Stimulated activated memory B cell treated with anti-CD40 and anti-IgM and Interleukin-4, amounts not matched to agents 10 μg/mL and 1 μg/mL and 100 μg/mL, for 72 hours (primary cell): ENCODE results near the gene ELL2.

Source experiments
- ATAC-seq: fragments of 150-1000 bp; cut with Tn5 transposase; 2 replicates; pipeline ENCODE4 v1.10.0; 2021
- H3K27ac Mint-ChIP-seq: one replicate; pipeline ENCODE4 v1.8.0; 2022; ENCODE audit warnings: mild to moderate bottlenecking, mixed read lengths
- H3K27me3 Mint-ChIP-seq: one replicate; pipeline ENCODE4 v1.8.0; 2022; ENCODE audit warnings: mixed read lengths
- H3K36me3 Mint-ChIP-seq: one replicate; pipeline ENCODE4 v1.8.0; 2022; ENCODE audit warnings: mixed read lengths
- H3K4me1 Mint-ChIP-seq: one replicate; pipeline ENCODE4 v1.8.0; 2022; ENCODE audit warnings: mixed read lengths
- H3K4me3 Mint-ChIP-seq: one replicate; pipeline ENCODE4 v1.8.0; 2022; ENCODE audit warnings: mild to moderate bottlenecking, moderate library complexity, mixed read lengths
- H3K9me3 Mint-ChIP-seq: one replicate; pipeline ENCODE4 v1.8.0; 2022; ENCODE audit warnings: mixed read lengths

Gene ELL2

GRCh38 chr5:95961617-95962474, at the start of gene ELL2:
Gene ELL2 (minus strand): TSS chr5:95961851. CDS start chr5:95961721, 130 bp downstream.
- H3K27me3 Mint-ChIP-seq = no peaks in the 10 kb centered on the region
- ATAC-seq = peak; percentile 93
- peaks cover 33% of the 10 kb centered on the region for H3K4me1 Mint-ChIP-seq
- no peaks in the 10 kb centered on the region for H3K9me3 Mint-ChIP-seq
- no peaks in the 10 kb centered on the region for H3K36me3 Mint-ChIP-seq
- peak within 1 kb of the TSS; percentile 96 for H3K27ac Mint-ChIP-seq
- peak within 1 kb of the TSS; percentile 99 for H3K4me3 Mint-ChIP-seq

- Mint-ChIP-seq H3K27ac (no peak overlapping the region), H3K27me3 (no peaks in the 10 kb centered on the region), H3K9me3 (peaks cover 3% of the 10 kb centered on the region), H3K36me3 (no peaks in the 10 kb centered on the region), H3K4me1 (no peaks in the 10 kb centered on the region), H3K4me3 (no peak overlapping the region)
- no peak for ATAC-seq
Observed at GRCh38 chr5:96008987-96009647, 47.5 kb upstream of the ELL2 start.

DNA sequence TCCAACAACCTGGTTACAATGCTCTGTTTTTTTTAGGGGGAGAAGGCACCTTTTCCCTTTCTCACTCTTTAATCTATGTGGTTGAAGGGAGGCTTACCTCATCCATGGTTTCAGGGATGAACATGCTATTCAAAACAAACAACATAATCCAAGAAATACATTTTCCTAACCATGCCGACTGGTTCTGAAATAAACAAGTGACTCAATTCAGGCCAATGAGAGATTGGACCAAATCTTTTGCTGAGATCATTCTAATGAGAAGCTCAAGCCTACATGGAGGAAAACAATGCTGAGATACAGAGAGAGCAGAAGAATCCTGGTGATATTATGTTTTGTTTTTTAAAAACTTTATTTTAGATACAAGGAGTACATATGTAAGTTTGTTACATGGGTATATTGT, 46.8 kb upstream of the ELL2 start:
- H3K36me3 Mint-ChIP-seq = no peaks in the 10 kb centered on the region
- no peak overlapping the region for H3K4me3 Mint-ChIP-seq
- H3K9me3 Mint-ChIP-seq = peaks cover 3% of the 10 kb centered on the region
- no peak for ATAC-seq
- no peaks in the 10 kb centered on the region for H3K27me3 Mint-ChIP-seq
- no peaks in the 10 kb centered on the region for H3K4me1 Mint-ChIP-seq
- no peak overlapping the region for H3K27ac Mint-ChIP-seq

DNA sequence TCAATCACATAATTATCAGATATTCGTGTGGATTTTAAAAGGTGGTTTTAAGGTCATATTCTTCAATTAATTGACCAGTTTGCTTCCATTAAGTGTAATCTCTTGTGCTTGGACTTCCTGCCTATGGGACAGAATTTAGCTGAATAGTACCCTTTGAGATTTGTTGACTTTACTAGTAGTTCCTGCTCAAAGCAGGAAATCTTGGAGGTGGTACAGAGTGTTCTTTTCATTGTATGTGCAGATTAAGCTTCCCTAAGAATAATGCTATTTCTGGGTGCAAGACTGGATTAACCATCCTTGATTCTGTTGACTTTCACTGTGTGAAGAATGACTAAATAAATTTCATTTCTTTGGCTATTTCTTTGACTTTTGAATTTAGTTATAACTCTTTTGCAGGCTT, 45.4 kb upstream of the ELL2 start:
- Mint-ChIP-seq H3K4me1 (no peaks in the 10 kb centered on the region), H3K4me3 (no peak overlapping the region), H3K27me3 (no peaks in the 10 kb centered on the region), H3K9me3 (peaks cover 3% of the 10 kb centered on the region), H3K27ac (no peak overlapping the region), H3K36me3 (no peaks in the 10 kb centered on the region)
- no peak for ATAC-seq

- Mint-ChIP-seq H3K4me1 (no peaks in the 10 kb centered on the region), H3K27me3 (no peaks in the 10 kb centered on the region), H3K36me3 (no peaks in the 10 kb centered on the region), H3K27ac (no peak overlapping the region), H3K4me3 (no peak overlapping the region), H3K9me3 (peaks cover 3% of the 10 kb centered on the region)
- peak; percentile 27 for ATAC-seq
Observed at GRCh38 chr5:96006291-96006690, 44.6 kb upstream of the ELL2 start.

DNA sequence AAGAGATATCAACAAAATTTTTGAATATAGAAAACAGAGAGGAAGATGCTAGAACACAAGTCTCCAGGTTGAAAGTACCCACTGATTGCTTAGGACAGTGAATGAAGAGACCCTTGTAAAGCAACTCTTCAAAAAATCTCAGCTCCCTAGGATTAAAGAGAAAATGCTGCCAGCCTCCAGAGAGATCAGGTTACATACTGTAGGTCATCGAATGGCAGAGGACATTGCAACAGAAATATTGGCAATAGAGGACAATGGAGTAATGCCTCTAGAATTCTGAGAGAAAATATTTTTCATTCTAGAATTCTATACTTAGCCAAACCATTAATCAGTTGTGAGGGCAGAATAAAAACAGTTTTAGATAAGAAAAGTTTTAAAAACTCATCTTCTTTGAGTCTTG, 43.1 kb upstream of the ELL2 start:
- H3K4me3 Mint-ChIP-seq = no peak overlapping the region
- no peaks in the 10 kb centered on the region for H3K4me1 Mint-ChIP-seq
- H3K36me3 Mint-ChIP-seq = no peaks in the 10 kb centered on the region
- no peak for ATAC-seq
- no peak overlapping the region for H3K27ac Mint-ChIP-seq
- H3K27me3 Mint-ChIP-seq = no peaks in the 10 kb centered on the region
- peaks cover 3% of the 10 kb centered on the region for H3K9me3 Mint-ChIP-seq

- Mint-ChIP-seq H3K27me3 (no peaks in the 10 kb centered on the region), H3K4me3 (no peak overlapping the region), H3K36me3 (no peaks in the 10 kb centered on the region), H3K27ac (no peak overlapping the region), H3K4me1 (no peaks in the 10 kb centered on the region), H3K9me3 (peaks cover 3% of the 10 kb centered on the region)
- ATAC-seq = no peak
Observed at GRCh38 chr5:96004087-96004486, 42.4 kb upstream of the ELL2 start.

- ATAC-seq = no peak
- no peak overlapping the region for H3K4me3 Mint-ChIP-seq
- no peaks in the 10 kb centered on the region for H3K36me3 Mint-ChIP-seq
- no peaks in the 10 kb centered on the region for H3K27me3 Mint-ChIP-seq
- no peaks in the 10 kb centered on the region for H3K4me1 Mint-ChIP-seq
- no peaks in the 10 kb centered on the region for H3K9me3 Mint-ChIP-seq
- no peak overlapping the region for H3K27ac Mint-ChIP-seq
Observed at GRCh38 chr5:96001262-96001661, 39.6 kb upstream of the ELL2 start.

DNA sequence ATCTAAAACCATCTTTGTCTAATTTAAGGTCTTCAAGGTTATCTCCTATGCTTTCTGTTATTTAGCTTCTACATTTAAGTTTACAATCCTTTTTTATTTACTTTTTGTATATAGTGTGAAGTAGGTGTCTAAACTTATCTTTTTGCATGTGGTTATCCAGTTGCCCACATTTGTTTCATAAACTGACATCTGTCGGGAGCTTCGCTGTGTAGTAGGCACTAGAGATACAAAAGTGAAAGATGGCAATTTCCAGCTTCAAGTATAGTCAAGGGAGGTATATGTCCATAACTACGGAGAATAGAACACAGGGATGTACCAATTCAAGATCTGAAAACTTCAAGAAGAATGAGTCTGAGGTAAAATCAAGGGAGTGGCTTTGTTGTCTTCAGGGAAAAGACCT, 38.7 kb upstream of the ELL2 start:
- H3K4me1 Mint-ChIP-seq = no peaks in the 10 kb centered on the region
- H3K9me3 Mint-ChIP-seq = no peaks in the 10 kb centered on the region
- H3K27ac Mint-ChIP-seq = no peak overlapping the region
- no peaks in the 10 kb centered on the region for H3K27me3 Mint-ChIP-seq
- ATAC-seq = no peak
- H3K36me3 Mint-ChIP-seq = no peaks in the 10 kb centered on the region
- no peak overlapping the region for H3K4me3 Mint-ChIP-seq

DNA sequence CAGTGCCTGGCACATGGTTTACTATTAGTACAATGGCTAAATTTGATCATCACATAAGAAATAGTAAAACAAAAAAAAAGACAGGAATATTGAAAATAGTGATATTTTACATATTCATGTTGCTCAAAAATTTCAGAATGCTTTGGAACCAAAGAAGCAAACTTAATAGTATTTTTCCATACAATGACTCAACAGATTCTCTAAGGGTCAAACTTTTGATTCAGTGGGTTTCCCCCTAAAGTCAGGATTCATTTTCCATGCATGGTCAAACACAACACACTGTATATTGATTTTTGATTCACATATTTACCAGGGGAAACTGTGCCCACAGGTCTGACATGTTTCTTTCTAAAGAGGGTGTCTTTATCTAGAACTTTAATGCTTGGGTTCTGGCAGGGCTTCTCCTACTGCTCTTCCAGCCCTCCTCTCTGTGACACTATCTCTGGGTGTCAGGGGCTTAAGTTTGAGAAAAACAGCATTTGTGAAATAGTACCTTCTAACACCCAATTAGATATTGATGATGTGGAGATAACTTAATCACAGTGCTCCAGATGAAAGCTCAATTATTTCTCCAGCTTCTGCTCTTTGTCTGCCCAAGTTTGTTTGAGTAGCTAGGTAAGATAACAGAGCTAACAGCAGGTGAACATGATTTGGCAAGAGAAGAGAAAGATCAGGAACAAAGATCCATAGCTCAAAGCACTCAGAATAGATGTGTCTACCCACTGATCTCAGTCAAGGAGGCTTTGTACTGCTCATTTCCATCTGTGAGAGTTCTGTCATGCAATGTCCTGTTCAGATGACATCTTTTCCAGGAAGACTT, 35.5 kb upstream of the ELL2 start:
- no peaks in the 10 kb centered on the region for H3K27me3 Mint-ChIP-seq
- no peak overlapping the region for H3K4me3 Mint-ChIP-seq
- H3K4me1 Mint-ChIP-seq = no peaks in the 10 kb centered on the region
- no peaks in the 10 kb centered on the region for H3K9me3 Mint-ChIP-seq
- no peaks in the 10 kb centered on the region for H3K36me3 Mint-ChIP-seq
- H3K27ac Mint-ChIP-seq = no peak overlapping the region
- ATAC-seq = no peak

GRCh38 chr5:95995962-95996489, 34.4 kb upstream of the ELL2 start:
- Mint-ChIP-seq H3K27ac (no peak overlapping the region), H3K4me3 (no peak overlapping the region), H3K27me3 (no peaks in the 10 kb centered on the region), H3K36me3 (no peaks in the 10 kb centered on the region), H3K4me1 (no peaks in the 10 kb centered on the region), H3K9me3 (no peaks in the 10 kb centered on the region)
- ATAC-seq = no peak

DNA sequence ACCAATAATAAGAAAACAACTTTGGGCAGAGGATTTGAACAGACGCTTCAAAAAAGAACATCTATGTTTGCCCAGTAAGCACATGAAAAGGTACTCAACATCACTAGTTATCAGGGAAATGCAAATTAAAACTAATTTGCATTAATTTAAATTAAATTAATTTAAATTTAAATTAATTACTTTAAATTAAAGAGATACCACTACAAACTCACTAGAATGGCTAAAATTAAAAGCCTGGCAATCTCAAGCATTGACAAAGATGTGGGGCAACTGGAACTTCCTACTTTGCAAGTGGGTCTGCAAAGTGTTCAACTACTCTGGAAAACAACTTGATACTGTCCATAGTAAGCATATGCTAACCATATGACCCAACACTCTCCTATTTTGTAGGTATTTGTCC, 32.1 kb upstream of the ELL2 start:
- Mint-ChIP-seq H3K4me3 (no peak overlapping the region), H3K36me3 (no peaks in the 10 kb centered on the region), H3K27ac (no peak overlapping the region), H3K9me3 (no peaks in the 10 kb centered on the region), H3K27me3 (no peaks in the 10 kb centered on the region), H3K4me1 (no peaks in the 10 kb centered on the region)
- ATAC-seq = no peak

DNA sequence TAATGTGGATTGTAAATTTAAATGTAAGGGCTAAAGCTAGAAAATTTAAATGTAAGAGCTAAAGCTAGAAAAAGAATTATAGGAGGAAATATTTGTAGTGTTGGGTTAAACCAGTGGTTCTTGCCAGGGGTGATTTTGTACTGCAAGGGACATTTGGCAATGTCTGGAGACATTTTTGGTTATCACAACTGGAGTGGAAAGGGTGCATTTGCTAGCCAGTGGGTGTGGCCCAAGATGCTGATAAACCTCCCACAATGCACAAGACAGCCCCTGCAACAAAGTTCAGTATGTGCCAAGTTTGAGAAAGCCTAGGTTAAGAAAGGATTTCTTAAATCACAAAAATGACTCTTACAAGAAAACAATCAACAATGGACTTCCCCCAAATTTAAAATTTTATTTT, 31.6 kb upstream of the ELL2 start:
- no peaks in the 10 kb centered on the region for H3K4me1 Mint-ChIP-seq
- no peak for ATAC-seq
- H3K4me3 Mint-ChIP-seq = no peak overlapping the region
- H3K27me3 Mint-ChIP-seq = no peaks in the 10 kb centered on the region
- no peaks in the 10 kb centered on the region for H3K9me3 Mint-ChIP-seq
- H3K27ac Mint-ChIP-seq = no peak overlapping the region
- no peaks in the 10 kb centered on the region for H3K36me3 Mint-ChIP-seq

- Mint-ChIP-seq H3K9me3 (no peaks in the 10 kb centered on the region), H3K27ac (no peak overlapping the region), H3K4me1 (no peaks in the 10 kb centered on the region), H3K4me3 (no peak overlapping the region), H3K36me3 (no peaks in the 10 kb centered on the region), H3K27me3 (no peaks in the 10 kb centered on the region)
- no peak for ATAC-seq
Observed at GRCh38 chr5:95989283-95990048, 27.8 kb upstream of the ELL2 start.

GRCh38 chr5:95988877-95989276, 27.2 kb upstream of the ELL2 start:
- H3K27me3 Mint-ChIP-seq = no peaks in the 10 kb centered on the region
- no peak overlapping the region for H3K4me3 Mint-ChIP-seq
- H3K4me1 Mint-ChIP-seq = no peaks in the 10 kb centered on the region
- no peak for ATAC-seq
- no peaks in the 10 kb centered on the region for H3K9me3 Mint-ChIP-seq
- no peak overlapping the region for H3K27ac Mint-ChIP-seq
- H3K36me3 Mint-ChIP-seq = no peaks in the 10 kb centered on the region
